Right lobe of liver (tissue), 6 donors: Measurements from ENCODE around the gene NEK10. TPM values are rescaled to one million over a fixed set of nuclear protein-coding genes. Genes with fewer than 3 reads are reported as not detected.

Source experiments
- ATAC-seq, 4 donors: fragments of 200-7000 bp; cut with Tn5 transposase; one replicate each; pipeline ENCODE4 v1.9.1; 2020; ENCODE audit warnings: mild to moderate bottlenecking in 4 of 4, moderate library complexity in 4 of 4
- DNase-seq, 3 donors: peaks; one replicate each; pipeline ENCODE4 v3.0.0-alpha.2; 2020
- H3K27ac ChIP-seq, 3 donors: fragments of 200-600 bp; one replicate each; pipeline ENCODE4 v1.8.0; 2022
- H3K27me3 ChIP-seq, 2 donors: fragments of 200-600 bp; one replicate each; pipeline ENCODE4 v1.8.0; 2022
- H3K36me3 ChIP-seq, 4 donors: fragments of 200-600 bp; sonication (generic) in 1 of 4; one replicate each; pipeline versions ENCODE4 v1.5.1 to v1.8.0; 2017 to 2022; ENCODE audit warnings: control low read depth in 1 of 4
- H3K4me1 ChIP-seq, 4 donors: fragments of 200-600 bp; sonication (generic) in 1 of 4; one replicate each; pipeline versions ENCODE4 v1.5.1 to v1.8.0; 2017 to 2022; ENCODE audit warnings: control low read depth in 1 of 4
- H3K4me3 ChIP-seq, 3 donors: fragments of 200-600 bp; one replicate each; pipeline ENCODE4 v1.8.0; 2022
- H3K9me3 ChIP-seq, 4 donors: fragments of 200-600 bp; sonication (generic) in 1 of 4; one replicate each; pipeline versions ENCODE4 v1.5.1 to v1.8.0; 2017 to 2022; ENCODE audit warnings: control low read depth in 1 of 4
- CTCF ChIP-seq, 4 donors: fragments of 200-600 bp in 3 of 4; fragments of 450-650 bp in 1 of 4; IDR thresholded peaks; one replicate each; pipeline versions ENCODE4 v1.5.1 to v1.8.0; 2016 to 2022; ENCODE audit warnings: antibody characterized with exemption in 4 of 4, mild to moderate bottlenecking in 2 of 4
- POLR2A ChIP-seq: fragments of 450-650 bp; IDR thresholded peaks from one replicate; pipeline ENCODE4 v1.6.1; 2017; ENCODE audit warnings: antibody characterized with exemption, mild to moderate bottlenecking
- WGBS: methylation state at CpG from one replicate; pipeline ENCODE4 v1.1.6; 2018; ENCODE audit warnings: low coverage, low lambda C conversion rate; ENCODE audit not compliant: insufficient coverage; ENCODE audit errors: missing lambda C conversion rate; 5-methylcytosine and 5-hydroxymethylcytosine counted together
- intact Hi-C, 2 donors: fragments of 100-400 bp; cut with DNase I; formaldehyde crosslinking; loops; one replicate each; pipeline versions ENCODE4 v1.11.2 to v1.14.1; 2022
- total RNA-seq, 6 experiments: library from RNA; depleted of rRNA in 2 of 6; stranded (reverse); fragments of >200 nt in 2 of 6; fragmentation: NEBNext Ultra II Directional in 3 of 6; extraction: Animal tissue kit (Norgen Biotek cat#: 25700) in 3 of 6; gene quantifications; one replicate each; pipeline versions ENCODE4 v1.1.0 to v1.2.4, GENCODE V29; 2016 to 2023
- donor health status: DM: no; HTN: yes; CAD: no.
- donor health status: DM: no; HTN: no; CAD: no.
- donor health status: DM: no; HTN: no; CAD: no.
- donor health status: DM: no; HTN: yes; CAD: no.
- donor health status: DM: no; HTN: yes; CAD: no.

NEK10 gene
- total RNA-seq, 6 experiments from 2014 or later: 0.43 to 2.5 (median 0.87) TPM

- Histone ChIP-seq H3K36me3 (no peaks in the 10 kb centered on the region), H3K4me3 (no peak overlapping the region), H3K27ac (no peak overlapping the region), H3K4me1 (no peaks in the 10 kb centered on the region), H3K9me3 (no peaks in the 10 kb centered on the region), H3K27me3 (no peaks in the 10 kb centered on the region)
- ATAC-seq: no peak
- intact Hi-C loops: no loop called here
- WGBS: 85% methylated on average over 1 of the region's 1 CpG
- no peak for DNase-seq
- TF ChIP-seq POLR2A (no peak), CTCF (IDR thresholded peaks at IDR 0.05) (no peak)
Measured at GRCh38 chr3:27391796-27392195, 22.6 kb upstream of the NEK10 start.

GRCh38 chr3:27387625-27388024, 18.4 kb upstream of the NEK10 start:
- Histone ChIP-seq H3K4me1 (no peaks in the 10 kb centered on the region), H3K27ac (no peak overlapping the region), H3K4me3 (no peak overlapping the region), H3K36me3 (no peaks in the 10 kb centered on the region), H3K9me3 (no peaks in the 10 kb centered on the region), H3K27me3 (no peaks in the 10 kb centered on the region)
- DNase-seq (no peak), ATAC-seq (no peak)
- intact Hi-C loops: no loop called here
- 100% methylated on average over 1 of the region's 1 CpG for WGBS
- TF ChIP-seq POLR2A (no peak), CTCF (IDR thresholded peaks at IDR 0.05) (no peak)

- DNase-seq (no peak), ATAC-seq (no peak)
- peaks cover 0 to 6% (median 3%) of the 10 kb centered on the region in 4 donors for H3K4me1 ChIP-seq
- H3K27me3 ChIP-seq: no peaks in the 10 kb centered on the region
- no peaks in the 10 kb centered on the region for H3K36me3 ChIP-seq
- no peak overlapping the region for H3K4me3 ChIP-seq
- no peak for TF ChIP-seq POLR2A
- no peak for TF ChIP-seq CTCF (IDR thresholded peaks at IDR 0.05)
- no peaks in the 10 kb centered on the region for H3K9me3 ChIP-seq
- intact Hi-C loops: no loop called here
- no peak overlapping the region for H3K27ac ChIP-seq
Measured at GRCh38 chr3:27385504-27385903, 16.3 kb upstream of the NEK10 start.

GRCh38 chr3:27384191-27384590, 15.0 kb upstream of the NEK10 start:
- WGBS: 100% methylated on average over 1 of the region's 1 CpG
- ATAC-seq: no peak
- no peaks in the 10 kb centered on the region for H3K9me3 ChIP-seq
- TF ChIP-seq POLR2A (no peak), CTCF (IDR thresholded peaks at IDR 0.05) (no peak)
- H3K27me3 ChIP-seq: no peaks in the 10 kb centered on the region
- no peak for DNase-seq
- H3K4me3 ChIP-seq: no peak overlapping the region
- no peaks in the 10 kb centered on the region for H3K36me3 ChIP-seq
- no peak overlapping the region for H3K27ac ChIP-seq
- peaks cover 0 to 10% (median 3%) of the 10 kb centered on the region in 4 donors for H3K4me1 ChIP-seq
- intact Hi-C loops: no loop called here
